Sigmoid colon (tissue), 7 donors: ENCODE results near the gene MPP7. TPM values are rescaled to one million over a fixed set of nuclear protein-coding genes. Genes with fewer than 3 reads are reported as not detected.
"Not testable (repeated sequence)": the region's sequence is repeated elsewhere in the genome, so short reads cannot be mapped to it uniquely, and the experiment has no call there.

Experiments used
- DNase-seq: peaks from one replicate; pipeline ENCODE4 v3.0.0-alpha.2; 2019
- H3K27ac ChIP-seq, 4 donors: fragments of 200-600 bp; sonication (generic); one replicate each; pipeline ENCODE4 v1.5.1; 2016 to 2019; ENCODE audit warnings: mild to moderate bottlenecking in 1 of 4
- H3K27me3 ChIP-seq, 3 donors: fragments of 200-600 bp; sonication (generic); one replicate each; pipeline ENCODE4 v1.5.1; 2019; ENCODE audit warnings: mild to moderate bottlenecking in 1 of 3
- H3K36me3 ChIP-seq, 4 donors: fragments of 200-600 bp; sonication (generic); one replicate each; pipeline ENCODE4 v1.5.1; 2016 to 2019
- H3K4me1 ChIP-seq, 4 donors: fragments of 200-600 bp; sonication (generic); one replicate each; pipeline ENCODE4 v1.5.1; 2017 to 2019
- H3K4me3 ChIP-seq, 4 donors: fragments of 200-600 bp; sonication (generic); one replicate each; pipeline ENCODE4 v1.5.1; 2017 to 2019; ENCODE audit warnings: mild to moderate bottlenecking in 2 of 4, moderate library complexity in 1 of 4
- H3K9me3 ChIP-seq, 4 donors: fragments of 200-600 bp in 3 of 4; sonication (generic) in 3 of 4; one replicate each; pipeline versions ENCODE4 v1.5.1 to v1.6.1; 2013 to 2019
- EP300 ChIP-seq, 4 donors: sonication (generic); formaldehyde crosslinking; IDR thresholded peaks; one replicate each; pipeline ENCODE4 v1.6.1; 2017; ENCODE audit warnings: antibody characterized with exemption in 4 of 4
- POLR2A ChIP-seq, 2 donors: fragments of 450-650 bp; IDR thresholded peaks; one replicate each; pipeline ENCODE4 v1.6.1; 2016; ENCODE audit warnings: antibody characterized with exemption in 2 of 2, mild to moderate bottlenecking in 2 of 2, moderate library complexity in 2 of 2
- POLR2AphosphoS5 ChIP-seq, 4 donors: sonication (generic); formaldehyde crosslinking; IDR thresholded peaks; one replicate each; pipeline ENCODE4 v1.6.1; 2017; ENCODE audit warnings: antibody characterized with exemption in 4 of 4
- WGBS, 2 donors: extraction: QIAGEN DNeasy Blood & Tissue Kit; methylation state at CpG; one replicate each; pipeline ENCODE4 v1.1.7; 2013; 5-methylcytosine and 5-hydroxymethylcytosine counted together
- intact Hi-C: fragments of 100-400 bp; cut with DNase I; formaldehyde crosslinking; loops from one replicate; pipeline ENCODE4 v1.15.1; 2023
- polyA plus RNA-seq, 3 donors: library from polyadenylated mRNA; stranded (reverse); fragments of 200-250 nt; gene quantifications; one replicate each; pipeline ENCODE4 v1.2.3, GENCODE V29; 2013
- total RNA-seq, 4 donors: library from RNA; depleted of rRNA; stranded (reverse); fragments of >200 nt; gene quantifications; one replicate each; pipeline ENCODE4 v1.1.0, GENCODE V29; 2016
- TF ChIP-seq, protein P1 (sequence below), 4 experiments: fragments of 450-650 bp in 3 of 4; fragments of 200-600 bp in 1 of 4; IDR thresholded peaks; one replicate each; pipeline ENCODE4 v1.5.1; 2016 to 2019; ENCODE audit warnings: antibody characterized with exemption in 4 of 4, mild to moderate bottlenecking in 3 of 4, moderate library complexity in 2 of 4
- donor health status: healthy with polysubstance abuse.
- donor health status: Bipolar disorder and iron deficiency.
- donor health status: healthy.

Gene MPP7
- total RNA-seq (10 to 100 TPM; 29.7 to 50.3 (median 37.2) TPM), polyA plus RNA-seq (10 to 100 TPM in 2 of 3 donors, 1 to 10 TPM in 1; 5.5 to 18.0 (median 10.2) TPM)

DNA sequence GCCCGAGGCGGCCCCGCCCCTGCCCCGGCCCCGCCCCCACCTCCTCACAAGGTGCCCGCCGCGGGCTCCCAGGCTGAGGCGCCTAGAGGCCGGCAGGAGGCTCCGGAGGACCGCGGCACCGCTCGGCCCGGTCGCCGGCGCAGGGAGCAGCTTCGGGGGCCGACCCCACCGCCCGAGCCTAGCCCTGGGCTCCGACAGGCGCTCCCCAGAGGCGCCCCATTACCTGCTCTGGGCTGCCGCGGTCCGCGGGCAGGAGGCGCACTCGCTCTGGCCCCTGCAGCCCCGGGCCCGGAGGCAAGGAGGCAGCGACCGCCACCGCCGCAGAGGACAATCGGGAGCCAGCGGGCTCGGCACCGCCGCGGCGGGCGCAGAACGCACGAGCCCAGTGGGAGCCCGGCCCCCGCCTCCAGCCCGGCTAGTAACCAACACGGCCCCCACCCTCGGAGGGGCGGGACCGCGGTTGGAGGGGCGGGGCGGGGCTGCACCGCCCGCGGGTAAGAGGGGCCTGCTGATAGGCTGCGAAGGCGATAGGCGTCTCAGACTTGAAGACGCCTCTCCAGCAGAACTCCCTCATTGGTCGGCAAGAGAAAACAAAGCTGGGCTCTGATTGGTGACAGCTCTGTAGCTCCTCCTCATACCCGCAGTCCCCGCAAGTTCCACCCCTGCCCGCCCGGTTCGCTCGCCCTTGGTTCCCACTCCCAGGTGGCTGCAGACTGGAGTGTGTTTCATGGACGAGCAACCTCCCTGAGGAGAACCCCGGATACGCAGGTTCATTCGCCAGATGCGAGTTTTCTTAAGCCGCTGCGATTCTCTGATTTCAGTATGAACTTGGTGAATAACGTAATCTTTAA lies at the start of gene MPP7:
MPP7 (minus strand) TSS at position 427 of the 851 bp plus-strand sequence. CDS start 64,460 bp downstream, outside the sequence.
- intact Hi-C loops: loop anchor here (1.0 to 5.0 kb wide), 5 partner anchors 32 to 560 kb away; partner anchors contain the start of gene WAC
- H3K36me3 ChIP-seq: no peaks in the 10 kb centered on the region
- H3K27me3 ChIP-seq: no peaks in the 10 kb centered on the region
- peaks cover 0 to 45% (median 20%) of the 10 kb centered on the region in 4 donors for H3K4me1 ChIP-seq
- no peaks in the 10 kb centered on the region for H3K9me3 ChIP-seq
- peak within 1 kb of the TSS; percentile 77 to 96 (median 88) for H3K4me3 ChIP-seq
- 0 to 1% methylated on average over 80 of the region's 80 CpGs for WGBS, 2 donors
- peak within 1 kb of the TSS; percentile 89 to 96 (median 94) for H3K27ac ChIP-seq
- peak; percentile 98 for DNase-seq
- TF ChIP-seq, protein P1, sequence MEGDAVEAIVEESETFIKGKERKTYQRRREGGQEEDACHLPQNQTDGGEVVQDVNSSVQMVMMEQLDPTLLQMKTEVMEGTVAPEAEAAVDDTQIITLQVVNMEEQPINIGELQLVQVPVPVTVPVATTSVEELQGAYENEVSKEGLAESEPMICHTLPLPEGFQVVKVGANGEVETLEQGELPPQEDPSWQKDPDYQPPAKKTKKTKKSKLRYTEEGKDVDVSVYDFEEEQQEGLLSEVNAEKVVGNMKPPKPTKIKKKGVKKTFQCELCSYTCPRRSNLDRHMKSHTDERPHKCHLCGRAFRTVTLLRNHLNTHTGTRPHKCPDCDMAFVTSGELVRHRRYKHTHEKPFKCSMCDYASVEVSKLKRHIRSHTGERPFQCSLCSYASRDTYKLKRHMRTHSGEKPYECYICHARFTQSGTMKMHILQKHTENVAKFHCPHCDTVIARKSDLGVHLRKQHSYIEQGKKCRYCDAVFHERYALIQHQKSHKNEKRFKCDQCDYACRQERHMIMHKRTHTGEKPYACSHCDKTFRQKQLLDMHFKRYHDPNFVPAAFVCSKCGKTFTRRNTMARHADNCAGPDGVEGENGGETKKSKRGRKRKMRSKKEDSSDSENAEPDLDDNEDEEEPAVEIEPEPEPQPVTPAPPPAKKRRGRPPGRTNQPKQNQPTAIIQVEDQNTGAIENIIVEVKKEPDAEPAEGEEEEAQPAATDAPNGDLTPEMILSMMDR (IDR thresholded peaks at IDR 0.05): peak in 2 of 4 experiments; percentile 34 to 69
- TF ChIP-seq EP300 (IDR thresholded peaks at IDR 0.05) (no peak), POLR2A (IDR thresholded peaks at IDR 0.05) (no peak), POLR2AphosphoS5 (IDR thresholded peaks at IDR 0.05) (peak; percentile 8 to 68 (median 54))

DNA sequence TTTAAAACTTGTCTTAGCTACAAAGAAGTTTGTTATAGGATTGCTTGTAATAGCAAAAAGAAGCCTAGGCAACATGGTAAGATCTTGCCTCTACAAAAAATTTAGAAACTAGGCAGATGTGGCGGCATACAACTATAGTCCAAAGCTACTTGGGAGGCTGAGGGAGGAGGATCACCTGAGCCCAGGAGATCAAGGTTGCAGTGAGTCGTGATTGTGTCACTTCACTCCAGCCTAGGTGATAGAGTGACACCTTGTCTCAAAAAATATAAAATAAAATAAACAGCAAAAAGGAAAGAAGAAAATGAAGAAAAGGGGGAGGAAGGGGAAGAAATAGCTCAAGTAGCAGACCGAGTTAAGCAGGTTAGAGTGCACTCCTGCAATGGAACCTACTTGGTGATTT lies 47.0 kb upstream of the MPP7 start:
- H3K27me3 ChIP-seq: no peaks in the 10 kb centered on the region
- intact Hi-C loops: no loop called here
- H3K9me3 ChIP-seq: no peaks in the 10 kb centered on the region
- H3K27ac ChIP-seq: no peak overlapping the region
- WGBS, 2 donors: 60 to 89% methylated on average over 3 of the region's 3 CpGs
- DNase-seq: no peak
- no peak overlapping the region for H3K4me3 ChIP-seq
- H3K36me3 ChIP-seq: no peaks in the 10 kb centered on the region
- H3K4me1 ChIP-seq: no peaks in the 10 kb centered on the region
- TF ChIP-seq POLR2A (IDR thresholded peaks at IDR 0.05): no peak
- TF ChIP-seq, protein P1 (IDR thresholded peaks at IDR 0.05): no peak
- no peak for TF ChIP-seq POLR2AphosphoS5 (IDR thresholded peaks at IDR 0.05)
- TF ChIP-seq EP300 (IDR thresholded peaks at IDR 0.05): no peak

DNA sequence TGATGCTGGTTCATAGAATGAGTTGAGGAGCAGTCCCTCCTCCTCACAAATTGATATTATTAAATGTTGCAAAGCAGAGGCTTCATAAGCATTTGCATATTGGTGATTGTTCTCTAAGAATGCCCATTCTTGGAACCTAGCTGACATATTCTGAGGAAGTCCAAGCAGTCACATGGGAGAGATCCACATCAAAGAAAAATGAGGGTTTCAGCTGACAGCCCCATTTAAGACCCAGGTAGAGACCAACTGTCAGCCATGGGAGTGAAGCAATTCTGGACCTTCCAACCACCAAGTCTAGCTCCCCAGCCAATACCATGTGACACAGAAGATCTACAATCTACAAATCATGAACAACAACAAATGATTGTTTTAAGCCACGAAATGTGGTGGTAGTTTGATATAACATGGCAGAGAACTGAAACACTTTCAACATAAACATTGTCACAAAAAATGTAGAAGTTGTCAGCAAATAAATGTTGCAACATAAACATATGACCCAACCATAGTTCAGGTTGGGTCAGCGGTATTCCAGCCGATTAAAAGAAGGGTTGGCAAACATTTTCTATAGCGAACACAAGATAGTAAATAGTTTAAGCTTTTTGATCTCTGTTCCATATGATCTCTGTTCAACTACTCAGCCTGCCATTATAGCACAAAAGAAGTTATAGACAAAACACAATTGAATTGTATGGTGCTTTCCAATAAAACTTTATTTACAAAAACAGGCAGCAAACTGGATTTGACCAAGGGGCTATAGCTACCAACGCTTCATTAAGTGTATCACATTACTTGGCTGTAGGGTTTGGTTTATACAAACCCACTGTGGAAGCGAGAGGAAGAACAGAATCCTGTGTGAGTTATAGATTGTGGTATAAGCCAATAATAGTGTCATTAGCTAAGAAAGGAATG lies 41.4 kb upstream of the MPP7 start:
- Histone ChIP-seq H3K4me3 (no peak overlapping the region), H3K4me1 (no peaks in the 10 kb centered on the region), H3K9me3 (no peaks in the 10 kb centered on the region), H3K27ac (no peak overlapping the region), H3K36me3 (no peaks in the 10 kb centered on the region), H3K27me3 (no peaks in the 10 kb centered on the region)
- intact Hi-C loops: no loop called here
- 85 to 91% methylated on average over 6 of the region's 6 CpGs for WGBS, 2 donors
- TF ChIP-seq, protein P1 (IDR thresholded peaks at IDR 0.05): no peak
- TF ChIP-seq POLR2A (IDR thresholded peaks at IDR 0.05) (no peak), EP300 (IDR thresholded peaks at IDR 0.05) (no peak), POLR2AphosphoS5 (IDR thresholded peaks at IDR 0.05) (no peak)
- DNase-seq: no peak

DNA sequence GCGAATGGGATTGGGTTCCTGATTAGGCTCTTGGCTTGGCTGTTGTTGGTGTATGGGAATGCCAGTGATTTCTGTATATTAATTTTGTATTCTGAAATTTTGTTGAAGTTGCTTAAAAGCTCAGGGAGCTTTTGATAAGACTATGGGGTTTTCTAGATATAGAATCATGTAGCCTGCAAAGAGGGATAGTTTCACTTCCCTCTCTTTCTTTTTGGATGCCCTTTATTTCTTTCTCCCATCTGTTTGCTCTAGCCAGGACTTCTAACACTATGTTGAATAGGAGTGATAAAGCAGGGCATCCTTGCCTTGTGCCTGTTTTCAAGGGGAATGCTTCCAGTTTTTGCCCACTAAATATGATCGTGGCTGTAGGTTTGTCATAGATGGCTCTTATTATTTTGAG lies 40.4 kb upstream of the MPP7 start:
- Histone ChIP-seq H3K36me3 (no peaks in the 10 kb centered on the region), H3K4me3 (no peak overlapping the region), H3K27ac (no peak overlapping the region), H3K27me3 (no peaks in the 10 kb centered on the region), H3K9me3 (no peaks in the 10 kb centered on the region), H3K4me1 (no peaks in the 10 kb centered on the region)
- no peak for DNase-seq
- intact Hi-C loops: no loop called here
- TF ChIP-seq EP300 (IDR thresholded peaks at IDR 0.05) (no peak), POLR2A (IDR thresholded peaks at IDR 0.05) (no peak), POLR2AphosphoS5 (IDR thresholded peaks at IDR 0.05) (no peak)
- TF ChIP-seq, protein P1 (IDR thresholded peaks at IDR 0.05): no peak
- 95 to 97% methylated on average over 2 of the region's 2 CpGs for WGBS, 2 donors

GRCh38 chr10:28341679-28342078 lies 38.8 kb upstream of the MPP7 start:
- H3K27ac ChIP-seq, H3K4me3 ChIP-seq, H3K9me3 ChIP-seq, H3K27me3 ChIP-seq, intact Hi-C loops, H3K36me3 ChIP-seq, DNase-seq, H3K4me1 ChIP-seq: not testable (repeated sequence)
- 91 to 94% methylated on average over 5 of the region's 5 CpGs for WGBS, 2 donors
